ENCODE results near the gene SLC22A16. TPM values are rescaled to one million over a fixed set of nuclear protein-coding genes. Genes with fewer than 3 reads are reported as not detected.

SLC22A16 gene
- total and polyA plus RNA-seq, 10 of the 15 experiments (the other 5 are each of a cell fraction or from before 2014, with no cell fraction given) = not detected

DNA sequence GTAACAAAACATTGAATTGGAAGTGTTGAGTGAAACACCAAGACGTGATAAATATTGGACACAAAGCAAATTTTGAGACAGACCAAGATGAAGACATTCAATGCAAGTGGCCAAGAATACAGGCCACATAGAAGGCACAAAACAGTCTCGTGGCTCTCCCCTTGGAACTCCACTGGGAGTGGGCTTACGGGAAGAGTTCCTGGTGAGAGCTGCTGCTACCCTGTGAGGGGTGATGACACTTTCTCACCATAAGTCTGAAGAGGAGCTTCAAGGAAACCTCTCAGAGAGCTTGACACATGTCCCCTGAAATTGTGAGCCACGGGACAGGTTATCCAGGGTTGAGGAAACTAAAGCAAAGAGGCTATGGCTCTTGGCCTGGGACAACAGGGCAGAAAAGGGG lies 48.6 kb upstream of the SLC22A16 start:
- CTCF ChIA-PET = no interaction called here
- H3K36me3 ChIP-seq (ENCODE audit: control insufficient read depth in 2 of 2, insufficient read depth in 2 of 2, low read length in 1 of 2) = no peaks in the 10 kb centered on the region
- H3K9ac ChIP-seq (ENCODE audit: control insufficient read depth, insufficient read depth, low read length) = no peak overlapping the region
- no peaks in the 10 kb centered on the region for H4K20me1 ChIP-seq (ENCODE audit: control insufficient read depth, insufficient read depth)
- TF ChIP-seq JUND (IDR thresholded peaks at IDR 0.05; ENCODE audit: low read depth, low read length) = no peak
- no peak overlapping the region for H3K4me2 ChIP-seq (ENCODE audit: control insufficient read depth, insufficient read depth)
- no peaks in the 10 kb centered on the region for H3K4me1 ChIP-seq (ENCODE audit: control insufficient read depth, insufficient read depth, low read length)
- BruUV-seq (replicated peaks) = no TSS peak
- H3K9me3 ChIP-seq (replicated peaks; ENCODE audit: control insufficient read depth, insufficient read depth, low read length) = no peaks in the 10 kb centered on the region
- RAD21 ChIA-PET (ENCODE audit: unreplicated experiment) = interaction anchor here (1.2 kb wide), 1 partner anchor 426 kb away, joined by 3 read pairs; no protein-coding TSS in a partner anchor
- FAIRE-seq (no peak), DNase-seq (ENCODE audit: low read depth, low spot score) (no peak), ATAC-seq (no peak)
- no peaks in the 10 kb centered on the region for H3K79me2 ChIP-seq (ENCODE audit: control insufficient read depth, insufficient read depth, low read length)
- no peak overlapping the region for H3K27ac ChIP-seq (ENCODE audit: control insufficient read depth, insufficient read depth)
- H2AFZ ChIP-seq (ENCODE audit: control insufficient read depth, low read depth, low read length) = no peak overlapping the region
- POLR2A ChIA-PET = no interaction called here
- SMC1A ChIA-PET (ENCODE audit: uncharacterized antibody, unreplicated experiment) = interaction anchor here (0.8 kb wide), 1 partner anchor 421 kb away, joined by 3 read pairs; no protein-coding TSS in a partner anchor
- H3K27me3 ChIP-seq (replicated peaks in 1 of 2; ENCODE audit: control insufficient read depth in 2 of 2, insufficient read depth in 2 of 2, low read length in 1 of 2) = peaks cover 0 to 1% of the 10 kb centered on the region in 2 experiments; a peak in 2 of 4 replicates
- intact Hi-C loops (cut with micrococcal nuclease; ENCODE audit: unreplicated experiment) = loop anchor here (5.0 kb wide), 1 partner anchor 352 kb away; no protein-coding TSS in a partner anchor
- no peak overlapping the region for H3K4me3 ChIP-seq
- WGBS (ENCODE audit: insufficient coverage, insufficient replicate concordance, low lambda C conversion rate, missing lambda C conversion rate) = 27% methylated on average over 4 of the region's 4 CpGs
- in situ Hi-C loops (cut with MboI) = loop anchor here (5.0 kb wide), 1 partner anchor 687 kb away; no protein-coding TSS in a partner anchor

DNA sequence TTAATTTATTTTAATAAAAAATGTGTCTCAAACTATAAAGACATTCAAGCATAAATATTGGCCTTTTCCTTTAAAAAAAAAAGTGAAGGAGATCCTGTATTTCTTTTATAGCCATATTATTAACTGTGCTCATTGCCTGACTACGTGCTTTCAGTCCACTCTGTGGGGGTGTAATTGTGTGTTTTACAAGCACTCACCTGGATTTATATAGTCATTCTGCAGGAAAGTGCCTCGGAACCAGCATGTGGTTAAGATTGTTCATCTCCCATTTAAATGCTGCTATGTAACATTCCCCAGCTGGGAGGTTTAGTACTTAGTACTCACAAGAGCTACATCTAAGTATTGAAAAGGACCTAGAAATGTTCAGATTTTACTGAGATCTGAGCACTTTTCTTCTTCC lies 47.9 kb upstream of the SLC22A16 start:
- Histone ChIP-seq H3K9ac (ENCODE audit: control insufficient read depth, insufficient read depth, low read length) (no peak overlapping the region), H3K9me3 (replicated peaks; ENCODE audit: control insufficient read depth, insufficient read depth, low read length) (no peaks in the 10 kb centered on the region), H3K79me2 (ENCODE audit: control insufficient read depth, insufficient read depth, low read length) (no peaks in the 10 kb centered on the region), H3K4me3 (no peak overlapping the region), H3K36me3 (ENCODE audit: control insufficient read depth in 2 of 2, insufficient read depth in 2 of 2, low read length in 1 of 2) (no peaks in the 10 kb centered on the region), H3K27ac (ENCODE audit: control insufficient read depth, insufficient read depth) (no peak overlapping the region), H3K27me3 (replicated peaks in 1 of 2; ENCODE audit: control insufficient read depth in 2 of 2, insufficient read depth in 2 of 2, low read length in 1 of 2) (peaks cover 0 to 1% of the 10 kb centered on the region in 2 experiments; a peak in 2 of 4 replicates), H4K20me1 (ENCODE audit: control insufficient read depth, insufficient read depth) (no peaks in the 10 kb centered on the region), H3K4me2 (ENCODE audit: control insufficient read depth, insufficient read depth) (no peak overlapping the region), H3K4me1 (ENCODE audit: control insufficient read depth, insufficient read depth, low read length) (no peaks in the 10 kb centered on the region), H2AFZ (ENCODE audit: control insufficient read depth, low read depth, low read length) (no peak overlapping the region)
- in situ Hi-C loops (cut with MboI) (no loop called here), intact Hi-C loops (cut with micrococcal nuclease; ENCODE audit: unreplicated experiment) (no loop called here)
- no TSS peak for BruUV-seq (replicated peaks)
- ATAC-seq = no peak
- CTCF ChIA-PET = no interaction called here
- DNase-seq (ENCODE audit: low read depth, low spot score) = no peak
- SMC1A ChIA-PET (ENCODE audit: uncharacterized antibody, unreplicated experiment) = no interaction called here
- WGBS (ENCODE audit: insufficient coverage, insufficient replicate concordance, low lambda C conversion rate, missing lambda C conversion rate) = 59% methylated on average over 2 of the region's 2 CpGs
- RAD21 ChIA-PET (ENCODE audit: unreplicated experiment) = interaction anchor here (1.2 kb wide), 1 partner anchor 426 kb away, joined by 3 read pairs; no protein-coding TSS in a partner anchor
- no peak for FAIRE-seq
- POLR2A ChIA-PET = no interaction called here
- TF ChIP-seq CREM (IDR thresholded peaks at IDR 0.05; ENCODE audit: low read depth) (no peak), MTA3 (IDR thresholded peaks at IDR 0.05; ENCODE audit: borderline replicate concordance, low read length) (no peak), MEF2A (IDR thresholded peaks at IDR 0.05; ENCODE audit: insufficient read depth, low read depth, low read length) (no peak), WRNIP1 (IDR thresholded peaks at IDR 0.05; ENCODE audit: borderline replicate concordance, low read depth, low read length) (no peak), YBX1 (IDR thresholded peaks at IDR 0.05) (no peak), BHLHE40 (IDR thresholded peaks at IDR 0.05; ENCODE audit: borderline replicate concordance in 1 of 2, low read depth in 2 of 2, low read length in 1 of 2) (no peak), SP1 (IDR thresholded peaks at IDR 0.05; ENCODE audit: low read depth, low read length) (no peak), RCOR1 (conservative IDR thresholded peaks at IDR 0.05; ENCODE audit: low read depth, low read length) (no peak), ZNF207 (IDR thresholded peaks at IDR 0.05; ENCODE audit: borderline replicate concordance) (no peak), KAT2A (conservative IDR thresholded peaks at IDR 0.05; ENCODE audit: control insufficient read depth, low read depth, low read length) (no peak), CBFB (IDR thresholded peaks at IDR 0.05; ENCODE audit: low read depth) (no peak), BCL11A (IDR thresholded peaks at IDR 0.05; ENCODE audit: low read depth, low read length) (no peak), HDAC6 (IDR thresholded peaks at IDR 0.05; ENCODE audit: unreplicated experiment) (no peak)
- TF ChIP-seq, protein P1, sequence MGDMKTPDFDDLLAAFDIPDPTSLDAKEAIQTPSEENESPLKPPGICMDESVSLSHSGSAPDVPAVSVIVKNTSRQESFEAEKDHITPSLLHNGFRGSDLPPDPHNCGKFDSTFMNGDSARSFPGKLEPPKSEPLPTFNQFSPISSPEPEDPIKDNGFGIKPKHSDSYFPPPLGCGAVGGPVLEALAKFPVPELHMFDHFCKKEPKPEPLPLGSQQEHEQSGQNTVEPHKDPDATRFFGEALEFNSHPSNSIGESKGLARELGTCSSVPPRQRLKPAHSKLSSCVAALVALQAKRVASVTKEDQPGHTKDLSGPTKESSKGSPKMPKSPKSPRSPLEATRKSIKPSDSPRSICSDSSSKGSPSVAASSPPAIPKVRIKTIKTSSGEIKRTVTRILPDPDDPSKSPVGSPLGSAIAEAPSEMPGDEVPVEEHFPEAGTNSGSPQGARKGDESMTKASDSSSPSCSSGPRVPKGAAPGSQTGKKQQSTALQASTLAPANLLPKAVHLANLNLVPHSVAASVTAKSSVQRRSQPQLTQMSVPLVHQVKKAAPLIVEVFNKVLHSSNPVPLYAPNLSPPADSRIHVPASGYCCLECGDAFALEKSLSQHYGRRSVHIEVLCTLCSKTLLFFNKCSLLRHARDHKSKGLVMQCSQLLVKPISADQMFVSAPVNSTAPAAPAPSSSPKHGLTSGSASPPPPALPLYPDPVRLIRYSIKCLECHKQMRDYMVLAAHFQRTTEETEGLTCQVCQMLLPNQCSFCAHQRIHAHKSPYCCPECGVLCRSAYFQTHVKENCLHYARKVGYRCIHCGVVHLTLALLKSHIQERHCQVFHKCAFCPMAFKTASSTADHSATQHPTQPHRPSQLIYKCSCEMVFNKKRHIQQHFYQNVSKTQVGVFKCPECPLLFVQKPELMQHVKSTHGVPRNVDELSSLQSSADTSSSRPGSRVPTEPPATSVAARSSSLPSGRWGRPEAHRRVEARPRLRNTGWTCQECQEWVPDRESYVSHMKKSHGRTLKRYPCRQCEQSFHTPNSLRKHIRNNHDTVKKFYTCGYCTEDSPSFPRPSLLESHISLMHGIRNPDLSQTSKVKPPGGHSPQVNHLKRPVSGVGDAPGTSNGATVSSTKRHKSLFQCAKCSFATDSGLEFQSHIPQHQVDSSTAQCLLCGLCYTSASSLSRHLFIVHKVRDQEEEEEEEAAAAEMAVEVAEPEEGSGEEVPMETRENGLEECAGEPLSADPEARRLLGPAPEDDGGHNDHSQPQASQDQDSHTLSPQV (IDR thresholded peaks at IDR 0.05) = no peak

Data from GM12878 (cell line).